ENCODE data around the gene MVB12B.

GRCh38 chr9:126479515-126479914 is 152.9 kb downstream of the MVB12B start:
- TF ChIP-seq CTCF (IDR thresholded peaks at IDR 0.05) = no peak
- no peak for TF ChIP-seq ZFX (IDR thresholded peaks at IDR 0.05; ENCODE audit: borderline replicate concordance)

Measured in 22Rv1 (cell line).